Mucosa of stomach (tissue), 1 donor: ENCODE measurements around the gene SRSF11.
"Not testable (repeated sequence)": the region's sequence is repeated elsewhere in the genome, so short reads cannot be mapped to it uniquely, and the experiment has no call there.

Experiments used
- H3K27me3 ChIP-seq: one replicate; pipeline ENCODE4 v1.7.0; 2013; ENCODE audit warnings: mild to moderate bottlenecking, low read length; ENCODE audit not compliant: control insufficient read depth, insufficient read depth
- H3K36me3 ChIP-seq: one replicate; pipeline ENCODE4 v1.7.0; 2013; ENCODE audit warnings: low read length; ENCODE audit not compliant: control insufficient read depth, insufficient read depth
- H3K4me1 ChIP-seq: one replicate; pipeline ENCODE4 v1.7.0; 2013; ENCODE audit warnings: mild to moderate bottlenecking, low read length; ENCODE audit not compliant: control insufficient read depth, insufficient read depth
- H3K4me3 ChIP-seq: one replicate; pipeline ENCODE4 v1.7.0; 2013; ENCODE audit warnings: low read length
- H3K9ac ChIP-seq: one replicate; pipeline ENCODE4 v1.7.0; 2013; ENCODE audit warnings: mild to moderate bottlenecking, low read length, moderate library complexity
- H3K9me3 ChIP-seq: one replicate; pipeline ENCODE4 v1.7.0; 2013; ENCODE audit warnings: mild to moderate bottlenecking, low read length, moderate library complexity; ENCODE audit not compliant: control insufficient read depth
- donor health status: Pancreatic carcinoma.

SRSF11 gene

GRCh38 chr1:70221238-70222121, at the start of gene SRSF11:
SRSF11 (plus strand) TSS chr1:70221380; CDS start chr1:70221637, 257 bp downstream.
- H3K4me3 ChIP-seq, result peak within 1 kb of the TSS; percentile 34
- H3K27me3 ChIP-seq, result no peaks in the 10 kb centered on the region
- H3K4me1 ChIP-seq, result no peaks in the 10 kb centered on the region
- peak within 1 kb of the TSS; percentile 90 for H3K9ac ChIP-seq
- no peaks in the 10 kb centered on the region for H3K36me3 ChIP-seq
- H3K9me3 ChIP-seq, result no peaks in the 10 kb centered on the region

- Histone ChIP-seq H3K27me3 (no peaks in the 10 kb centered on the region), H3K4me3 (no peak overlapping the region), H3K36me3 (no peaks in the 10 kb centered on the region), H3K9ac (no peak overlapping the region), H3K4me1 (no peaks in the 10 kb centered on the region), H3K9me3 (no peaks in the 10 kb centered on the region)
Measured at GRCh38 chr1:70171512-70171911, 49.7 kb upstream of the SRSF11 start.

GRCh38 chr1:70185181-70185580, 36.0 kb upstream of the SRSF11 start:
- not testable (repeated sequence) for H3K4me1 ChIP-seq, H3K9ac ChIP-seq, H3K36me3 ChIP-seq, H3K4me3 ChIP-seq, H3K27me3 ChIP-seq, H3K9me3 ChIP-seq

GRCh38 chr1:70188522-70188921, 32.7 kb upstream of the SRSF11 start:
- H3K4me1 ChIP-seq, result no peaks in the 10 kb centered on the region
- H3K4me3 ChIP-seq, result no peak overlapping the region
- no peak overlapping the region for H3K9ac ChIP-seq
- H3K9me3 ChIP-seq, result no peaks in the 10 kb centered on the region
- H3K36me3 ChIP-seq, result no peaks in the 10 kb centered on the region
- H3K27me3 ChIP-seq, result no peaks in the 10 kb centered on the region

GRCh38 chr1:70190180-70190579, 31.0 kb upstream of the SRSF11 start:
- no peaks in the 10 kb centered on the region for H3K9me3 ChIP-seq
- no peak overlapping the region for H3K4me3 ChIP-seq
- H3K27me3 ChIP-seq, result no peaks in the 10 kb centered on the region
- no peak overlapping the region for H3K9ac ChIP-seq
- no peaks in the 10 kb centered on the region for H3K4me1 ChIP-seq
- no peaks in the 10 kb centered on the region for H3K36me3 ChIP-seq

- not testable (repeated sequence) for H3K36me3 ChIP-seq, H3K27me3 ChIP-seq, H3K4me1 ChIP-seq, H3K9ac ChIP-seq, H3K9me3 ChIP-seq, H3K4me3 ChIP-seq
Measured at GRCh38 chr1:70192446-70192845, 28.7 kb upstream of the SRSF11 start.

- no peaks in the 10 kb centered on the region for H3K9me3 ChIP-seq
- H3K27me3 ChIP-seq, result no peaks in the 10 kb centered on the region
- H3K36me3 ChIP-seq, result no peaks in the 10 kb centered on the region
- H3K4me3 ChIP-seq, result no peak overlapping the region
- no peaks in the 10 kb centered on the region for H3K4me1 ChIP-seq
- no peak overlapping the region for H3K9ac ChIP-seq
Measured at GRCh38 chr1:70194601-70195000, 26.6 kb upstream of the SRSF11 start.

GRCh38 chr1:70195342-70195741, 25.8 kb upstream of the SRSF11 start:
- no peaks in the 10 kb centered on the region for H3K36me3 ChIP-seq
- no peaks in the 10 kb centered on the region for H3K4me1 ChIP-seq
- no peaks in the 10 kb centered on the region for H3K9me3 ChIP-seq
- no peaks in the 10 kb centered on the region for H3K27me3 ChIP-seq
- H3K4me3 ChIP-seq, result no peak overlapping the region
- no peak overlapping the region for H3K9ac ChIP-seq

- no peaks in the 10 kb centered on the region for H3K36me3 ChIP-seq
- H3K27me3 ChIP-seq, result no peaks in the 10 kb centered on the region
- no peak overlapping the region for H3K9ac ChIP-seq
- H3K4me3 ChIP-seq, result no peak overlapping the region
- H3K4me1 ChIP-seq, result no peaks in the 10 kb centered on the region
- no peaks in the 10 kb centered on the region for H3K9me3 ChIP-seq
Measured at GRCh38 chr1:70196333-70196732, 24.8 kb upstream of the SRSF11 start.

GRCh38 chr1:70200065-70200464, 21.1 kb upstream of the SRSF11 start:
- H3K4me1 ChIP-seq, result no peaks in the 10 kb centered on the region
- no peaks in the 10 kb centered on the region for H3K27me3 ChIP-seq
- no peak overlapping the region for H3K9ac ChIP-seq
- no peaks in the 10 kb centered on the region for H3K9me3 ChIP-seq
- no peak overlapping the region for H3K4me3 ChIP-seq
- no peaks in the 10 kb centered on the region for H3K36me3 ChIP-seq

- Histone ChIP-seq H3K36me3 (no peaks in the 10 kb centered on the region), H3K9ac (no peak overlapping the region), H3K27me3 (no peaks in the 10 kb centered on the region), H3K9me3 (no peaks in the 10 kb centered on the region), H3K4me3 (no peak overlapping the region), H3K4me1 (no peaks in the 10 kb centered on the region)
Measured at GRCh38 chr1:70202173-70202758, 18.9 kb upstream of the SRSF11 start.

- Histone ChIP-seq H3K27me3 (no peaks in the 10 kb centered on the region), H3K4me1 (no peaks in the 10 kb centered on the region), H3K4me3 (no peak overlapping the region), H3K36me3 (no peaks in the 10 kb centered on the region), H3K9me3 (no peaks in the 10 kb centered on the region), H3K9ac (no peak overlapping the region)
Measured at GRCh38 chr1:70204139-70204538, 17.0 kb upstream of the SRSF11 start.
